ENCODE results near the gene ZSWIM8. TPM values are rescaled to one million over a fixed set of nuclear protein-coding genes. Genes with fewer than 3 reads are reported as not detected.

The ZSWIM8 gene
- total RNA-seq, 2 experiments from 2014 or later: 93.4 to 95.2 TPM

DNA sequence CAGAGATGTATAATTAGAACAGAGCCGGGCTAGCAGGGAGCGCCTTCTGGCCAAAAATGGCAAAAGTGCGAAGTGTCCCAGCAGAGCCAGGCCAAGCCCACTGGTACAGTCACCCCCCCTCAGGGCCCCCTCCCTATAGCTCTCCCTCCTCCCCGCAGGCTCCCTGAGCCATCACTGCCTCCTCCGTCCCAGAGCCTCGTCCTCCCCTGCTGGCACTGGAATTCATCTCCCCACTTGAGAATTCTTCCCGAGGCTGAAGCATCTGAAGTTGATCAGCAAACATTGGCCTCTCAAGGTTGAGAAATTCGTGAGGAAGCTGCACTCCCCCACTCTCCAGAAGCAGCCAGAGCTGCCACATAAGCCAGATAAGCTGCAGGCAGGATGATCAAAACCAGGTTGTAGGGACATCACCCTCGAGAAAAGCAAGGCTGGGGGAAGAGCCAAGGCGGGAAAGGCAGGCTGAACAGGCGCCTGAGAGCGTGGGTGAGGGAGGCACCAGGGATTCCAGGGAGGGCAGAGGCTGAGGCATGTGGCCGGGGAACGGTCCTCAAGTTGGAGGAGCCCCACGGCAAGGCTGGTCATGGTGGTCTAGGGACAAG is 65.6 kb downstream of the ZSWIM8 start:
- peaks cover 33% of the 10 kb centered on the region for H3K36me3 Mint-ChIP-seq
- POLR2A ChIA-PET: interaction anchor here (2.8 to 3.4 kb wide), 2 partner anchors 24 to 28 kb away, joined by 15 to 20 read pairs; partner anchors contain the start of gene CAMK2G

More for the DNA sequence above, 65.6 kb downstream of the ZSWIM8 start:
- H3K9me3 Mint-ChIP-seq: no peaks in the 10 kb centered on the region
- no peak overlapping the region for H3K27ac Mint-ChIP-seq
- H3K27me3 Mint-ChIP-seq: no peaks in the 10 kb centered on the region
- peaks cover 24% of the 10 kb centered on the region for H3K4me1 Mint-ChIP-seq
- no peak overlapping the region for H3K4me3 Mint-ChIP-seq
- DNase-seq (no peak), ATAC-seq (ENCODE audit: low read depth) (no peak)

Other genes with a start within 250 kb of the ZSWIM8 start
- gene USP54, start 194.3 kb upstream of the ZSWIM8 start, total RNA-seq: 1 to 10 TPM; 3.4 to 4.1 TPM
- gene MYOZ1, start 144.1 kb upstream of the ZSWIM8 start, total RNA-seq: not detected
- gene SYNPO2L, start 129.6 kb upstream of the ZSWIM8 start, total RNA-seq: not detected
- 10 to 100 TPM; 10.2 to 11.3 TPM for gene AGAP5, start 87.5 kb upstream of the ZSWIM8 start, total RNA-seq
- gene SEC24C, start 41.2 kb upstream of the ZSWIM8 start, total RNA-seq: 10 to 100 TPM; 96.3 to 96.7 TPM
- gene CHCHD1, start 3.6 kb upstream of the ZSWIM8 start, total RNA-seq: 10 to 100 TPM; 23.0 to 24.8 TPM
- gene NDST2, start 26.0 kb downstream of the ZSWIM8 start, total RNA-seq: 10 to 100 TPM; 80.1 to 82.0 TPM
- 10 to 100 TPM; 48.6 to 53.5 TPM for gene CAMK2G, start 88.9 kb downstream of the ZSWIM8 start, total RNA-seq
- gene PLAU, start 125.5 kb downstream of the ZSWIM8 start, total RNA-seq: under 1 TPM; 0.61 to 0.62 TPM
- 10 to 100 TPM; 15.6 to 18.5 TPM for gene VCL, start 212.5 kb downstream of the ZSWIM8 start, total RNA-seq